CD4-positive, alpha-beta T cell treated with Interleukin-4 for 4 hours (primary cell): ENCODE measurements around the gene ZNF765.
"Not testable (repeated sequence)": the region's sequence is repeated elsewhere in the genome, so short reads cannot be mapped to it uniquely, and the experiment has no call there.

Source experiments
- DNase-seq: peaks from one replicate; pipeline ENCODE4 v3.0.0-alpha.2; 2020

The ZNF765 gene

DNA sequence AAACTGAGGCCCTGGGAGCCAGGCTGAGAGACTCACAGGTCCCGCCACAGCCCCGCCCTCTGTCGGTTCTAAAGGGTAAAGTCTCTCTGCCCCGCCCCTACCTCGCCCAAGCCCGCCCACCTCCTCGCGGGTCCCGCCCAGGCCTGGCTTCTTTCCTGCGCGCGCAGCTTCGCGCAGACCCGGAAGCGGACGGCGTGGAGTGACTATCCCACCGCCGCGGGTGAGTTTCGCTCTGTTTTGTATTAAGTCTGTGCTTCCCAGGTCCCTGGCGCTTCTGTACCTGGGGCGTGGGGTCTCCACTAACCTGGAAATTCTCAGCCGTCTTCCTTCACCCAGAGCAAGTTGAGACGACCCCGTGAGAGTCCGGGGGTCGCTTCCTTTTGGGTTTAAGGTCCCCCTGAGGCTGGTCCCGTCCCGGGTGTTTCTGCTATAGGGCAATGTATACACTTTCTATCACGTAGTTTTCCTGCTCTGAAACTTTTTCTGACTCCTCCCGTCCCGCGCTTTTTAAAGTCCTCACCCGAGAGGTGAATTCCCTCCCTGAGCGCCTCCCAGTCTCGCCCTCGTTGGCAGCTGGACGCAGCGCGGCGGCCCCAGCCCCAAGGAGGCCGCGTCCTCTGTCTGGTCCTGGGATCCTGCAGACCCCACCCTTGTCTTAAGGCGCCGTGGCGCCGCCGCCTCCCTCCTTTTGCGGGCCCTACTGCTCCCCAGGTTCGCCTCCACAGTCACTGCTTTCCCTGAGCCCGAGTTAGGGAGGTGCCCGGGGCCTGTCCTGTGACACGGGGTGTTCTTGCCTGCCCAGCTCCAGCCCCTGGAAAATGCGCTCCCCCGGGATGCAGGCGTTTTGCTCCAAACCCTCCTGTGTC, at the start of gene ZNF765:
Gene ZNF765, plus strand, starts transcription at position 176 of the 866 bp plus-strand sequence. CDS start 2,867 bp downstream, outside the sequence.
- peak; percentile 94 for DNase-seq

DNA sequence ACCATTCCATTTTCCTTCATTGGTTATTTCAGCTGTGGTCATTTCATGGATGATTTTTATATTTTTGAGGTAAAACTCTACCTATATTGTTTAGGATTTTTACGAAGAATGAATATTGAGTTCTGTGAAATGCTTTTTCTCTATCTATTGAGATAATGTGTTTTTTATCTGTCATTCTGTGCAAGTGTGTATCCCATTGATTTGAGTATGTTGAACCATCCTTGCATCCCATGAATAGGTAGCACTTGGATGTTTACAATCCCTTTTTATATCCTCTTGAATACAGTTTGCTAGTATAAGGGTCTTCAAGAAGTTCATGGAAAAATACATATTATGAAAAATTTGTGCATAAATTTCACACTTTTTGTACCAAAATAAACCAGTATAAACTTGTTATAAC, 39.2 kb upstream of the ZNF765 start:
- no peak for DNase-seq

DNA sequence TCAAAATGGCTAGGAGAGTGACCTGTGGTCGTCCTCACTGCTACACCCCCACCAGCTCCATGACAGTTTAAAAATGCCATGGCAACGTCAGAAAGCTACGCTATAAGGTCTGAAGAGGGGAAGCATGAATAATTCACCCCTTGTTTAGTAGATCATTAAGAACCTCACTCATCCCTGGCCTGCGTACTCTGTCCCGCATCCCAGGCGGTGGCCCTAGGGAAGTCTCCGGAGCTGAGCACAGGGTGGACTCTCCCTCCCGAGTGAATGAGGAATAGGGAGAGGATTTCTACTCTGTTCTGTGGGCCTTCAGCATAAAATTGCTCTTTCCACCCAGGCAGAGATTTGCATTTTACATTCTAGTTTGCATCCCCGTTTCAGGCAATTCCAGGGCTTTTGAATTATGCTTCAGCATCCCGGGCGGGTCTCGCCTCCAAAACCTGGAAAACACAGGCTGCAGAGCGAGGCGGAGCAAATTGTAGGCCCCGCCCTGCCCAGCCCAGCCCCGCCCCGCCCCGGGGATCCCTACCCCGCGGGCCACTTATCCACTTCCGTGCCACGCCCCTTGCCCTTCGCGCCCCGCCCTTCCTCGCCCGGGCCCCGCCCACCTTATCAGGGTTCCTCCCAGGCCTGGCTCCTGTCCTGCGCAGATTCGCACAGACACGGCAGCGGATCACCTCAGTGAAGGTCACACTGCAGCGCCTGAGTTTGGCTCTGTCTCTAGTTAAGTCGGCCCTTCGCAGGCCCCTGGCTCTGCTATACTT, 36.9 kb upstream of the ZNF765 start:
- no peak for DNase-seq

DNA sequence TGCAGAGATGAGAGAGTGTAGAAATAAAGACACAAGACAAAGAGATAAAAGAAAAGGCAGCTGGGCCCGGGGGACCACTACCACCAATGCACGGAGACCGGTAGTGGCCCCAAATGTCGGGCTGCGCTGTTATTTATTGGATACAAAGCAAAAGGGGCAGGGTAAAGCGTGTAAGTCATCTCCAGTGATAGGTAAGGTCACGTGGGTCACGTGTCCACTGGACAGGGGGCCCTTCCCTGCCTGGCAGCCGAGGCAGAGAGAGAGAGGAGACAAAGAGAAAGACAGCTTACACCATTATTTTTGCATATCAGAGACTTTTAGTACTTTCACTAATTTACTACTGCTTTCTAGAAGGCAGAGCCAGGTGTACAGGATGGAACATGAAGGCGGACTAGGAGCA, 34.9 kb upstream of the ZNF765 start:
- not testable (repeated sequence) for DNase-seq

DNA sequence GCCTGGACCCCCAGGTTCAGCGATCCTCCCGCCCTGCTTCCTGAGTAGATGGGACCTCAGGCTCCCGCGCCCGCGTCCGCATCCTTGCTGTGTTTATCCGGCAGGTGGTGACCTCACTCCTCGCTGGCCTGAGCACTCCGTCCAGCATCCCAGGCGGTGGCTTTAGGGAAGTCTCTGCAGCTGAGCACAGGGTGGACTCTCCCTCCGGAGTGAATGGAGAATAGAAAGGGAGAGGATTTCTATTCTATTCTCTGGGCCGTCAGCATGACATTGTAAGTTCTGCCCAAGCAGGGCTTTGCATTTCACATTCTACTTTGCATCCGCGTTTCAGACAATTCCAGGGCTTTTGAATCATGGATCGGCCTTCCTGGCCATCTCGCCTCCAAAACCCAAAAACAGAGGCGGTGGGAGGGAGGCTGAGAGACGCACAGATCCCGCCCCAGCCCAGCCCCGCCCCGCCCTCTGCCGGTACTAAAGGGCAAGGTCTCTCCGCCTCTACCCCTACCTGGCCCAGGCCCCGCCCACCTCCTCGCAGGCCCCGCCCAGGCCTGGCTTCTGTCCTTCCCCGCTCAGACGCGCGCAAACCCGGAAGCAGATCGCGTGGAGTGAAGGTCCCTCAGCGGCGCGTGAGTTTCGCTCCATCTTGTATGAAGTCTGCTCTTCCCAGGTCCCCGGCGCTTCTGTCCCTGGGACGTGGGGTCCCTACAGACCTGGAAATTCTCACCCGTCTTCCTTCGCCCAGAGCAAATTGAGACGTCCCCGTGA, 29.6 kb upstream of the ZNF765 start, which contains the start of gene ZNF525:
Gene ZNF525, plus strand, starts transcription at position 572 of the 765 bp plus-strand sequence. CDS start 6,577 bp downstream, outside the sequence.
- peak; percentile 94 for DNase-seq

DNA sequence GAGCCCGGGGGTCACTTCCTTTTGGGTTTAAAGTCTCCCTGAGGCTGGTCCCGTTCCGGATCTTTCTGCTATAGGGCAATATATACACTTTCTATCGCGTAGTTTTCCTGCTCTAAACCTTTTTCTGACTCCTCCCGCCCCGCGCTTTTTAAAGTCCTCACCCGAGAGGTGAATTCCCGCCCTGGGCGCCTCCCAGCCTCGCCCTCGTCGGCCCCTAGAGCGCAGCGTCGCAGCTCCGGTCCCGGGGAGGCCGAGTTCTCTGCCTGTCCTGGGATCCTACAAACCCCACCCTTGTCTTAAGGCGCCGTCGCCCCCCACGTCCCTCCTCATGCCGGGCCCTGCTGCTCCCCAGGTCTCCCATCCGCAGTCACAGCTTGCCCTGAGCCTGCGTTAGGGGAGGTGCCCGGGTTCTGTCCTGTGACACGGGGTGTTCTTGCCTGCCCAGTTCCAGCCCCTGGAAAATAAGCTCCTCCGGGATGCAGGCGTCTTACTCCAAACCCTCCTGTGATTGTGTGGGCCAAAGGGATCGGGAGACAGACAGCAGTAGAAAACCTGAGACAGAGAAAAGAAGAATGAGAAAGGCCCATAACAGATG, 29.0 kb upstream of the ZNF765 start:
- peak; percentile 39 for DNase-seq

DNA sequence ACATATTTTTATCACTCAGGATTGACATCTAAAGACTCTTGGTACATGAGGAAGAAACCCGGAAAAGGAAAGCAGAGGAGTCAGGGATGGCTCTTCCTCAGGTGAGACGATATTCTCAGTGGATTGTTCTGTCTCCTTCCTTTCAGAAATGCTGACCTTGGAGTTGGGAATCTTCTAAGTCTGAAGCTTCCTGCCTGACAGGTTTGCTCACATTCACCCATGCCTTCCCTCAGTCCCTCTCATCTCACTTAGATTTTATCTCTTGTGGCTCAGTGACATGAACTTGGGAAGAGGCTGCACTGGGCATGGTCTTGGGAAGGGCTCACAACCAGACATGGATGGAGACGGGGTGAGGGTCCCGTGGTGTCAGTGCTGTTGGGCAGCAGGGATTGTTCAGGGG, 22.8 kb upstream of the ZNF765 start:
- no peak for DNase-seq

DNA sequence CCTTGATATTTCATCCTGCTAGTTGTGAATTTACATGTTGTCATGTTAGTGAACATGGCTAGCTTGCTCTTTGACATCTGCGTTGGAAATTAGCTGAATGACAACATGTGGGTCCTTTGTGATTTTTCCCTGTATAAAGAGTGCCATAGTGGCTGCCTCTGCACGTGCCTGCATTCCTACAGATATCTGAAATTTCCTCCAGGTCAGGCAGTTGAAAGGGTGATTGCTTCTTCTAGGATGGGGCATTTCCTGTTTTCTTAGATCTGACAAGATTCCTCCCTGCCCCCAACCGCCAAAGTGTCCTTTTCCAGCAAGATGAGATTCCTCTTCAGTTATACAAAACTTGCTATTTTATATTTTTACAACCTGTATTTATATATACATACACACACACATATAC, 20.7 kb upstream of the ZNF765 start:
- no peak for DNase-seq

DNA sequence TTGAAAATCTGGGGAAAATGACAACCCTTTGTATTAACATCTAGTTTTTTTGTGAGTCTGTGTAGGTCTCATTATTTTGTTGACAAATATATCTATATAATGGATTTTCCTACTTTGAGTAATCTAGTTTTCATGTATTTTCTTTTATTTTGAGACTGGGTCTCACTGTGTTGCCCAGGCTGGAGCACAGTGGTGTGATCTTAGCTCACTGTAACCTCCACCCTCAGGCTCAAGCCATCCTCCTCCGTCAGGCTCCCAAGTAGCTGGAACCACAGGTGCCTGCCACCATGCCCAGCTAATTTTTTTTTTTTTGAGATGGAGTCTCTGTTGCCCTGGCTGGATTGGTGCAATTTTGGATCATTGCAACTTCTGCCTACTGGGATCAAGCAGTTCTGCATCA, 20.2 kb upstream of the ZNF765 start:
- DNase-seq = no peak

DNA sequence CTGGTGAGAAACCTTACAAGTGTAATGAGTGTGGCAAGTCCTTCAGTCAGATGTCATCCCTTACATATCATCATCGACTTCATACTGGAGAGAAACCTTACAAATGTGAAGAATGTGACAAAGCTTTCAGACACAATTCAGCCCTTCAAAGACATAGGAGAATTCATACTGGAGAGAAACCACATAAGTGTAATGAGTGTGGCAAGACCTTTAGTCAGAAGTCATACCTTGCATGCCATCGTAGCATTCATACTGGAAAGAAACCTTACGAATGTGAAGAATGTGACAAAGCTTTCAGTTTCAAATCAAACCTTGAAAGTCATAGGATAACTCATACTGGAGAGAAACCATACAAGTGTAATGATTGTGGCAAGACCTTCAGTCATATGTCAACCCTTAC, 13.6 kb upstream of the ZNF765 start:
- DNase-seq = no peak

DNA sequence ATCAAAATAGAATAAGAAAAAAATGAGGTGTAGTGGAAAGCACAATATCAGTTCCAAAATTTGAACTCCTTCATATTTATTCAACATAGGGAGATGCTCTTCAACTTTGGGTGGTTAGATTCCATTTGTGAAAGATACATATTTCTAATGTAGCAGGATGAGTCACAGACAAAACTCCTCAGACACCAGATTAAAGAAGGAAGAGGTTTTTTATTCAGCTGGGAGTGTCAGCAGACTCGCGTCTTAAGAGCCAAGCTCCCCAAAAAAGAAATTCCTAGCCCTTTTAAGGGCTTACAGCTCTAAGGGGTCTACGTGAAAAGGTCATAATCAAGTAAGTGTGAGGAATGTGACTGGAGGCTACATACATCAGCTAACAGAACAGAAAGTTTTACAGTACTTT, 6.8 kb upstream of the ZNF765 start:
- DNase-seq = no peak

DNA sequence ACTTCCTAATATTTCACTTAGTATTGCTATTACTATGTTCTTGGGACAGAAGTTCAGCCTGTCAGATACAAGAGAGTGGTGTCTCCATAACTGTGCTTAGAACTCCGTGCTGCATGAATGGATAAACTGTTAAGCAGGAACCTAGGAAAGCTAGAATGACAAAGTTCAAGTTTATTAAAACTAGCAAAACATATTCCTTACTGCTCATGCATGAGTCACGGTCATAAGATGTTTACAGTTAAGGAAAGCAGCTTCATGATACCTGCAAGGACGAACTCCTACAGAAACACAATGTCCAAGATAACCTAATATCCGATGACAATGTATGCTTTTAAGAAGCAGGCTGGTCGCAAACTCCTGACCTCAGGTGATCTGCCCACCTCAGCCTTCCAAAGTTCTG, 6.0 kb upstream of the ZNF765 start:
- DNase-seq = no peak

DNA sequence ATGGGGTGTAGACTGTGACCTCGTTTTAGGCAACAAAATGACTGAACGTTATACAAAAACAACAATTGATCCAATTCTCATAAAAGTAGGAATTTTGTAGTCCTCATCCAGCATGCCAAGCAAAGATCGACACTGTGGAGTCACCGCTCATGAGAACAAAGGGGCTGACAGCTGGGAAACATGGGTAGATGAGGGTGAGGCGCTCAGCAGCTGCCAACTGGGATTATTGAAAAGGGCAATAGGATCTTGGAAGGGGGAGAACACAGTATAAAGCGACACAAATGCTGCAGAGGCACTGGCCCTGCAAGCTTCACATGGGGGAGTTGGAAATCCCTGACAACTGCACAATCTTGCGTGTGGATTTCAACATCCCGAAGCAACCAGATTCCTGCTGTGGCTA, 5.4 kb upstream of the ZNF765 start:
- DNase-seq = no peak

DNA sequence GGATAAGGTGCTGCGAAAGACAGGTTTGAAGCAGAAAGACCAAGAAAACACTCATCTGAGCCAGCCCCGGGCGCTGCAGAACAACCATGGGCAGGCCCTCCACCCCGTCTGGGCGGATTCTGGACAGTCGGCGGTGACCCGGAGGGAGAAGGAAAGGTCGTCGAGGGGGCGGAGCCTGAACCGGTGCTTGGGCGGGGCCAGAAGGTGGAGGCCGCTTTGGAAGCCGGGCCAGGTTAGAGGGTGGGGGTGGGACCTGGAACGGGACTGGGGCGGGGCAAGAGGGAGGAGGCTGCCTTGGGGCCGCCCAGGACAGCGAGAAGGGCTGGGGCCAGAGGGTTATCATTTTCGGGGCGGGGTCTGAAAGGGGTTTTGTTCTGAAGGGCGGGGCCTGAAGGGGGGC, 5.0 kb upstream of the ZNF765 start:
- DNase-seq = no peak

DNA sequence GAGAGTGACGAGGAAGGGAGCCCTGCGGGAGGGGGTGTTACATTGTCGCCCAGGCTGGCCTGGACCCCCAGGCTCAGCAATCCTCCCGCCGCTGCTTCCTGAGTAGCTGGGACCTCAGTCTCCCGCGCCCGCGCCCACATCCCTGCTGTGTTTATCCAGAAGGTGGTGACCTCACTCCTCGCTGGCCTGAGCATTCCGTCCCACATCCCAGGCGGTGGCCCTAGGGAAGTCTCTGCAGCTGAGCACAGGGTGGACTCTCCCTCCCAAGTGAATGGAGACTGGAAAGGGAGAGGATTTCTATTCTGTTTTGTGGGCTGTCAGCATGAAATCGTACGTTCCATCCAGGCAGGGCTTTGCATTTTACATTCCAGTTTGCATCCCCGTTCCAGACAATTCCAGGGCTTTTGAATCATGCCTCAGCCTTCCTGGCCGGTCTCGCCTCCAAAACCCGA, 401 bp upstream of the ZNF765 start:
- no peak for DNase-seq

DNA sequence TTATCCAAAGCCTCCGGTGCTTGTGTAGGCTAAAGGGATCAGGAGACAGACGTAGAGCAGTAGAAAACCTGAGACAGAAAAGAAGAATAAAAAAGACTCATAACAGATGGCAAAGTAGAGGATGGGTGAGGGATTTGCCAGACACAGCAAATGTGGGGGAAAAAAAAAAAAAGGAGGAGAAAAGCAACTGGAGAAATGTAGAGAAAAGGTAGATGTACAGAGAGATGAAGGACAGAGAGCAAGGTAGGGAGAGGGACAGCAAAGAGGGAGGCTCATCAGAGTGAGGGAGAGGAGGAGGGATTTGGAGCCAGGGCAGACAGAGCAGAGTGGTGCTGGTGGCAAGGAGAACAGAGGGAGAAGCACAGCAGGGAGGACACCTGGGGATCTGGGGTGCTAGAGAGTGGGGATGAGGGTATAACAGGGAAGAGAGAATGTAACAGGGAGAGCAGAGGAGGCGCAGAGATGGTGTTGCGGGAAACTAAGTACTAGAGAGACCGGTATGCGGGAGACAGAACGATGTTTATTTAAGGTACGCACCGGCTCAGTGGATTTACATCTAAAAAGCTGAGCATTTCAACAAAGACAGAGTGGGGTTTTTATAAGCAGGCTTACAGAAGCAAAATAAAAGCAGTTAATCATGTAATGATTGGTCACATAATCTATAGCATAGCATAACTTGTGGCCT, 1.0 kb downstream of the ZNF765 start:
- not testable (repeated sequence) for DNase-seq

DNA sequence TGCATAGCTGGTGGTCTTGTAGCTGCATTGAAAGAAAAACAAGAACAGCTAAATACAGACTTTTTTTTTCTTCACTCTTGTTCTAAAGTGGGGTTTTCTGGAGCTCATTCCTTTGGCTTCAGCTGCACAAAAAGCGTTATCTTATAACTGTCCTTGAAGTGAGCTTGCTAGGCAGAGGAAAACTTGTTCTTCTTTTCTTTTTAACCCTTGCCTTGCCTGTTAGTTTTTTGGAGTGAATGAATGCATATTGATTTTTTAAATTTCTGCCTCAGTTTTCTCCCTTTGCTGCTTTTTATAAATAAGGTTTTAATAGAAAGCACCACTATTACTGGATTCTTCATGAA, 1.5 kb downstream of the ZNF765 start:
- no peak for DNase-seq

DNA sequence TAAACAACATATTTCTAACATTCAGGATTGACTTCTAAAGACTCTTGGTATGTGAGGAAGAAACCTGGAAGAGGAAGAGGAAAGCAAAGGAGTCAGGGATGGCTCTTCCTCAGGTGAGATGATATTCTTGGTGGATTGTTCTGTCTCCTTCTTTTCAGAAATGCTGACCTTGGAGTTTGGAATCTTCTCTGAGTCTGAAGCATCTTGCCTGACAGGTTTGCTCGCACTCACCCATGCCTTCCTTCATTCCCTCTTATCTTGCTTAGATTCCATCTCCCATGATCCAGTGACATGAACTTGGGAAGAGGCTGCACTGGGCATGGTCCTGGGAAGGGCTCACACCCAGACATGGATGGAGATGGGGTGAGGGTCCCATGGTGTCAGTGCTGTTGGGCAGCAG, 3.0 kb downstream of the ZNF765 start:
- not testable (repeated sequence) for DNase-seq

DNA sequence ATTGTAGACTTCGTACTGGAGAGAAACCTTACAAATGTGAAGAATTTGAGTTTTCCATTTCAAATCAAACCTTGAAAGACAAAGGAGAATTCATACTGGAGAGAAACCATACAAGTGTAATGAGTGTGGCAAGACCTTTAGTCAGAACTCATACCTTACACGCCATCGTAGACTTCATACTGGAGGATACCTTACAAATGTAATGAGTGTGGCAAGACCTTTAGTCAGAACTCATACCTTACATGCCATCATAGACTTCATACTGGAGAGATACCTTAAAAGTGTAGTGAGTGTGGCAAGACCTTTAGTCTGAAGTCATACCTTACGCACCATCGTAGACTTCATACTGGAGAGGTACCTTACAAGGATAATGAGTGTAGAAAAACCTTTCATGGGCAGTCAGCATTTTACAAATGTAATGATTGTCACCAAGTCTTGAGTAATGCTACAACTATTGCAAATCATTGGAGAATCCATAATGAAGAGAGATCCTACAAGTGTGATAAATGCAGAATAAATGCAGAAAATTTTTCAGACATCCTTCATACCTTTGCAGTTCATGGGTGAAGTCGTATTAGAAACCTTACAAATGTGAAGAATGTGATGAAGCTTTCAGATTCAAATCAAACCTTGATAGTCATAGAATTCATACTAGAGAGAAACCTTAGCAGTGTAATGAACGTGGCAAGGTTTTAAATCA, 14.7 kb downstream of the ZNF765 start:
- DNase-seq = no peak

DNA sequence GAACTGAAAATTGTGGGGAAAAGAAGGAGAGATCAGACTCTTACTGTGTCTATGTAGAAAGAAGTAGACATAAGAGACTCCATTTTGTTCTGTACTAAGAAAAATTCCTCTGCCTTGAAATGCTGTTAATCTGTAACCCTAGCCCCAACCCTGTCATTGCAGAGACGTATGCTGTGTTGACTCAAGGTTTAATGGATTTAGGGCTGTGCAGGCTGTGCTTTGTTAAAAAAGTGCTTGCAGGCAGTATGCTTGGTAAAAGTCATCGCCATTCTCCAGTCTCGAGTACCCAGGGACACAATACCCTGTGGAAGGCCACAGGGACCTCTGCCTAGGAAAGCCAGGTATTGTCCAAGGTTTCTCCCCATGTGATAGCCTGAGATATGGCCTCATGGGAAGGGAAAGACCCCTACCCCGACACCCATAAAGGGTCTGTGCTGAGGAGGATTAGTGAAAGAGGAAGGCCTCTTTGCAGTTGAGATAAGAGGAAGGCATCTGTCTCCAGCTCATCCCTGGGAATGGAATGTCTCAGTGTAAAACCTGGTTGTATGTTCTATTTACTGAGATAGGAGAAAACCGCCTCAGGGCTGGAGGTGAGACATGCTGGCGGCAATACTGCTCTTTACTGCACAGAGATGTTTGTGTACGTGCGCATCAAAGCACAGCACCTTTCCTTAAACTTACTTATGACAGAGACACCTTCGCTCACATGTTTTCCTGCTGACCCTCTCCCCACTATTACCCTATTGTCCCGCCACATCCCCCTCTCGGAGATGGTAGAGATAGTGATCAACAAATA, 25.8 kb downstream of the ZNF765 start:
- not testable (repeated sequence) for DNase-seq

DNA sequence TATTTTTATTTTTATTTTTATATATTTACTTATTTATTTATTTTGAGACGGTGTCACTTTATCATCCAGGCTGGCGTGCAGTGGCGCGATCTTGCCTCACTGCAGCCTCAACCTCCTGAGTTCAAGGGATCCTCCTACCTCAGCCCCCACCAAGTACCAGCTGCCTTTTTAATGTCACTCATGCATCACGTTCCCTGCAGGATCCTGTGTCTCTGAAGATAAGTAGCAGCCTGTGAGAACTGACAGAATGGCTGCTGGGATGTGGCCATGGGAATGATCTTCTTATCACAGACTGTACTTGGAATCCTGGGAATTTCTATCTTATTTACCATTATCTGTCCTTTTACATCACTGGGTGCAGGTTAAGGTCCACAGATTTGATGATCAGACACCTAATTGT, 27.6 kb downstream of the ZNF765 start:
- DNase-seq = no peak
